C4-2B (cell line): ENCODE results near the gene SAMD4B.

ENCODE experiments used
- CTCF ChIP-seq: fragments of 450-650 bp; conservative IDR thresholded peaks from 2 replicates; pipeline ENCODE4 v1.5.1; 2017; ENCODE audit warnings: mild to moderate bottlenecking
- ZFX ChIP-seq: fragments of 450-650 bp; IDR thresholded peaks from 2 replicates; pipeline ENCODE4 v1.6.1; 2017

GRCh38 chr19:39372047-39372802 is 30.0 kb downstream of the SAMD4B start:
- TF ChIP-seq CTCF = no peak
- TF ChIP-seq ZFX = no peak
